Hematopoietic multipotent progenitor cell treated with erythropoietin and hydrocortisone succinate and interleukin-3 and kit ligand, for 4 days (in vitro differentiated cells): ENCODE results near the gene OSBPL1A.

Source experiments
- DNase-seq: peaks from one replicate; pipeline ENCODE4 v3.0.0-alpha.2; 2015

The OSBPL1A gene

GRCh38 chr18:24333084-24333483, 64.5 kb downstream of the OSBPL1A start:
- peak; percentile 39 for DNase-seq

- peak; percentile 6 for DNase-seq
Observed at GRCh38 chr18:24326211-24326610, 71.4 kb downstream of the OSBPL1A start.

- no peak for DNase-seq
Observed at GRCh38 chr18:24322584-24323136, 75.0 kb downstream of the OSBPL1A start.

GRCh38 chr18:24321071-24321470, 76.6 kb downstream of the OSBPL1A start:
- no peak for DNase-seq

GRCh38 chr18:24319757-24320156, 77.9 kb downstream of the OSBPL1A start:
- peak; percentile 53 for DNase-seq

- DNase-seq: peak; percentile 4
Observed at GRCh38 chr18:24317370-24317769, 80.3 kb downstream of the OSBPL1A start.

- peak; percentile 5 for DNase-seq
Observed at GRCh38 chr18:24315170-24315569, 82.5 kb downstream of the OSBPL1A start.

GRCh38 chr18:24306201-24306600, 91.4 kb downstream of the OSBPL1A start:
- DNase-seq: no peak

- DNase-seq: no peak
Observed at GRCh38 chr18:24300703-24301102, 96.9 kb downstream of the OSBPL1A start.

GRCh38 chr18:24296276-24296675, 101.3 kb downstream of the OSBPL1A start:
- peak; percentile 40 for DNase-seq

GRCh38 chr18:24293254-24293653, 104.4 kb downstream of the OSBPL1A start:
- no peak for DNase-seq

- DNase-seq: no peak
Observed at GRCh38 chr18:24278591-24278990, 119.0 kb downstream of the OSBPL1A start.

GRCh38 chr18:24277516-24278195, 120.0 kb downstream of the OSBPL1A start:
- no peak for DNase-seq

- no peak for DNase-seq
Observed at GRCh38 chr18:24276994-24277393, 120.6 kb downstream of the OSBPL1A start.

GRCh38 chr18:24274837-24275236, 122.8 kb downstream of the OSBPL1A start:
- DNase-seq: peak; percentile 27

GRCh38 chr18:24273596-24273995, 124.0 kb downstream of the OSBPL1A start:
- DNase-seq: peak; percentile 12

- no peak for DNase-seq
Observed at GRCh38 chr18:24272229-24272525, 125.4 kb downstream of the OSBPL1A start.

GRCh38 chr18:24271381-24272228, 126.0 kb downstream of the OSBPL1A start:
- DNase-seq: peak; percentile 86

- DNase-seq: no peak
Observed at GRCh38 chr18:24270937-24271380, 126.7 kb downstream of the OSBPL1A start.

- no peak for DNase-seq
Observed at GRCh38 chr18:24270358-24270936, 127.2 kb downstream of the OSBPL1A start.

- DNase-seq: no peak
Observed at GRCh38 chr18:24268784-24269550, 128.7 kb downstream of the OSBPL1A start.

GRCh38 chr18:24267878-24268277, 129.7 kb downstream of the OSBPL1A start:
- peak; percentile 12 for DNase-seq

GRCh38 chr18:24266131-24266530, 131.5 kb downstream of the OSBPL1A start:
- no peak for DNase-seq
